ENCODE results near the gene SLC9C1.
A peak's percentile ranks its signal among the peaks of the same experiment; 100 is the strongest.

SLC9C1 gene

GRCh38 chr3:112131111-112131510 lies 162.9 kb downstream of the SLC9C1 start:
- no peak for DNase-seq (ENCODE audit: low read depth in 3 of 3)

DNA sequence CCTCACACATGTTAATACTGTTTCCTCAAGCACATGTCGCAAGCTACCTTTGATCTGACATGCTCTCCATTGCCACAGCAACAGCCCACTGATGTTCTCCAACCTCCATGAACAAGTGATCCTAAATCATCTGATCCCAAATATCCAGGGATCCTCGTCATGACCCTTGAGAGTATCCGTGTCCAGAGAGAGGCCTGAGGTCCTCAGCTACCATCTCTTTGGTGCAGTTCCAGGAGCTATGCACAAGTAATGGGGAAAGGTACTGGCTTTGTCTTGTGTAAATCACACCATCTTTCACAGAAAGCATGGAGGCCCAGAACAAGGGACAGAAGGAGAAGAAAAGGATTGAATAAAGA lies 163.4 kb downstream of the SLC9C1 start:
- no peak for DNase-seq (ENCODE audit: low read depth in 3 of 3)

- no peak for DNase-seq (ENCODE audit: low read depth in 3 of 3)
These were observed 163.9 kb downstream of the SLC9C1 start for GRCh38 chr3:112129925-112130637.

GRCh38 chr3:112128843-112129727 lies 164.9 kb downstream of the SLC9C1 start:
- peak; percentile 12 to 28 (median 20) for DNase-seq (ENCODE audit: low read depth in 3 of 3)

DNA sequence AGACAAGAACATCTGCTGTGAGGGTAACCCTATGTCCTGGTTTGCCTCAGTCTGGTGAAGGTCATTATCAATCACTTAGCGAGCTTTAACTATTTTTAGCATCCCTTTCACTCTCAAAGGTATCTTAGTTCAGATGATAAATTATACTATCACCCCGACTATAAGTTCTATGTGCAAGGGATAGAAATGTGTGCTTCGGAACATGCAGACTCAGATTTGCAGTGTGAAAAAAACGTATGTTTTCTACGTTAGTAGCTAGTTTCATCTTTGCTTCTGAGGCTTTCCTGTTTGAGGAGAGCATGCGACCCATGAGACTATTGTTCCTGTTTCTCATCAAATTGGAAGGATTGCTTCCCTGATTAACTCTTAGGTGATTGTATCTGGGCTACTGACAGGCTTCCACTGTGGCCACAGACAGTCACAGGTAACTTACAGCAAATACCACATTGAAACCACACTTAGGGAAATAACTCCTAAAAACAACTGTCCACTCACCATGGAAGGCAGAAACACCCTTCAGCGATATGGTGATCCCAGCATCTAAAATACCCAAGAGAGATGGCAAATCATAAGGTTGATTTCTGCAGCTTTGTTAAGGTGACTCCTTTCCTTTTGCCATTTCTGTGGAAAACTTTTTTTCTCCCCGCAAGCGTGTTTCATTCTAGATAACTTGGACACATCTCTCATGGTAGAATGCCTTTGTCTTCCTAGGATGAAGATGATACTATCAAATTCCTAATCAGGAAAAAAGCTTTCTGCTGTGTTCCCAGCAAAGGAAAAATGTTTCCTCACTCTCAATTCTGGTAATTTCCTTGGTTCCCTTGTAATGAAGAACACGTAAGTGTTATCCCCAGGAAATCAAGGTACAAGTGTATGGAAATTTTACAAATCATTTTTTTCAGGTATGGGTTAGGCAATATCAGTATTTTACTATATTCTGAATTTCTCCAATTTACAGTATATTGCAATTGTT lies 166.2 kb downstream of the SLC9C1 start:
- DNase-seq (ENCODE audit: low read depth in 3 of 3) = no peak

- DNase-seq (ENCODE audit: low read depth in 3 of 3) = no peak
These were observed 167.5 kb downstream of the SLC9C1 start for GRCh38 chr3:112126511-112126911.

- no peak for DNase-seq (ENCODE audit: low read depth in 3 of 3)
These were observed 169.0 kb downstream of the SLC9C1 start for GRCh38 chr3:112124907-112125607.

GRCh38 chr3:112123548-112123947 lies 170.5 kb downstream of the SLC9C1 start:
- no peak for DNase-seq (ENCODE audit: low read depth in 3 of 3)

DNA sequence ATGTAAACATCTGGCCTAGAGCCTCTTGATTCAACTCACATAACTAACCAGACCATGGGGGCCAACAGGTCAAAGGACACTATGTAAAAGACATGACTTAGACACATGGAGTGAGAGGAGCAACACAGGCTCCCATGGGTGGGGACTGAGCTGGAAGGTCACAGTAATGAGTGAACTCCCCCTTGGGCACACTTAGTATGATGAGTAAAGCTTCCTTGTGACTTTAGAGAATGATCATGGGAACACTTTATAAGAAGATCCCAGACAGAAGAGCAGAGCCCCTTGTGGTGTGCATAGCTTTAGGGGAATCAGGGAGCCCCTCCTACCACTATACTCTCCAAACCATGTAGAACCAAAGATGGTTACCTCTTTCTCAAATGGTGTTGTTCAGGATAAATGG lies 171.1 kb downstream of the SLC9C1 start:
- no peak for DNase-seq (ENCODE audit: low read depth in 3 of 3)

DNA sequence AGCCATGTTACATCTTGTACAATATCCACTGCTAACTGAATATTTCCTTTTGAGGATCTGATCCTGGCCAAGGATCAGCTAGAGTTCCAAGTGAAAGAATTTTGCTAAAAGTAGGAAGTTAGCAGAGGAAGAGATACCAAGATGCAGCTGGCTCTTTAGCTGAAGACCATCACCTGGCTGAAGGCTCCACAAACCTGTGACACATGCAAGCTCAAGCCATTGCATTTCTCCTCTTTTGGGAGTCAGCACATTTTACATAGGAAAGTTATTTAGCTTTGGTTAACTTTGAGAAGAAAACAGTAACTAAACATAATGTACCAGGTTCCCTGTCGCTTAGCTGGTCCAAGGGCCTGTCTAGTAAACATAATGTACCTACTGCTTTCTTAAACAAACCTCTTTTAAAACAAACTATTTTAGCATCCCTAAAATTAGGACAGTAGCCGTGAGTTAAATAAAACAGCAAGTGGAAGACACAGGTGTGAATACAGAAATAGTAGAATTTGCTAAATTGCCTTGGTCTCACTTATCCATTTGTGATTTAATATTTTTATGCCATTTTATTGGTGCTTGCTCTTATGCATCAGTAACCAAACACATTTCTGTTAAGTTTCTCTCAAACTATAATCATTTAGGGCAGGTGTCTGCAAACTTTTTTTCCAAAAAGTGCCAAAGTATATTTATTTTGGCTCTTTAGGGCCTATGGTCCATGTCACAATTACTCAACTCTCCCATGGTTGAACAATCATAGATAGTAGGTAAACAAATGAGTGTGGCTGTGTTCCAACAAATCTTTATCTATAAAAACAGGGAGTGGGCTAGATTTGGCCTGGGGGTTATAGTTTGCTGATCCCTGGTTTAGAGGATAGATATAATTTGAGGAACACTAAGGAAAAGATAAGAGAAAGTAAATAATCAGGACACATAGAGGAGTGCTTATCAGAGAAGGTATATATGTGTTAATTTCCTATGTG lies 172.2 kb downstream of the SLC9C1 start:
- no peak for DNase-seq (ENCODE audit: low read depth in 3 of 3)

GRCh38 chr3:112119962-112120836 lies 173.8 kb downstream of the SLC9C1 start:
- no peak for DNase-seq (ENCODE audit: low read depth in 3 of 3)

GRCh38 chr3:112117841-112118571 lies 176.0 kb downstream of the SLC9C1 start:
- no peak for DNase-seq (ENCODE audit: low read depth in 3 of 3)

- no peak for DNase-seq (ENCODE audit: low read depth in 3 of 3)
These were observed 176.6 kb downstream of the SLC9C1 start for GRCh38 chr3:112117415-112117814.

DNA sequence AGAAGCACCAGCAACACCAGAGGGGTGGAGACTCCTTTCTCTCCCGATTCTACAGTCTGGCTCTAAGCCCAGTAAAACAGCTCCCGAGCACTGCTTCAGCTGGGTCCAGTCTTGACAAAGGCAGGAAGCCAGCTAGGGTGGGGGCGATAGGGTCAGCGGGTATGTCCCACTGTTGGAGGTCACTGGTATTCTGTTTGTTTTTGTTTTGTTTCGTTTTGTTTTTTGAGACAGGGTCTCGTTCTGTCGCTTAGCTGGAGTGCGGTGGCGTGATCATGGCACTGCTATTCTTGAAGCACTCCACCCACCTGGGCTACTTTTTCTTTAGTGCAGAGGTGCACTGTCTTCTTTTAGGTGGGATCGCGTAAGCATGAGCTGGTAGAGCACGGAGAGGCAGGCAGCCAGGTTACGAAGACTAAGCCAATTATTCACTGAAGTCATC lies 177.2 kb downstream of the SLC9C1 start:
- DNase-seq (ENCODE audit: low read depth in 3 of 3) = no peak

- DNase-seq (ENCODE audit: low read depth in 3 of 3) = no peak
These were observed 178.1 kb downstream of the SLC9C1 start for GRCh38 chr3:112115806-112116383.

- DNase-seq (ENCODE audit: low read depth in 3 of 3) = no peak
These were observed 178.8 kb downstream of the SLC9C1 start for GRCh38 chr3:112115161-112115739.

DNA sequence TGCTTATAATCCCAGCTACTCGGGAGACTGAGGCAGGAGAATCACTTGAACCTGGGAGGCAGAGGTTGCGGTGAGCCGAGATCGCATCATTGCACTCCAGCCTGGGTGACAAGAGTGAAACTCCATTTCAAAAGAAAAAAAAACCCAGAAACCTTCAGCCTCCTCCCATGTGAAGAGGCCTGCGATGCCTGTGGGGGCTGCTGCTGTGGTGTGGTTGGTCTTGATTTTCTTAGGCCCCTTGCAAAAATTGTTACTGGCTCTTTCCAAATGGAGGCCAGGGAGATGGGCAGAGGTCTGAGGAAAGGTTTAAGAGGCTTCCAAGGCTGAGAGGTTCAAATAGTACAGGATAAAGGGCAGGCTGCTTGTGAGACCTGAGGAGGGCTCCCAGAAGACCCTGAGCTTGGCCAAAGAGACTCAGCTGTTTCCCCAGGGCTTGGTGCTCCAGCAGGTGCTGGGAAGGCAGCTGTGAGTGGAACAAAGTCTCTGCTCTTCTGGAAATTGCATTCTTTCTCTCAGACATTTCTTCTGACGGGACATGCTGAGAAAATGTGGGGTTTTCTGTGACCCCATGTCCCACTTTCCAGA lies 179.3 kb downstream of the SLC9C1 start:
- DNase-seq (ENCODE audit: low read depth in 3 of 3) = no peak

Data from stimulated activated CD4-positive, alpha-beta T cell treated with anti-CD3 and anti-CD28 coated beads, TNF-alpha, amount 100 ng/mL, for 48 hours (primary cell).